H1 (cell line): ENCODE measurements around the gene ZNF226. TPM values are rescaled to one million over a fixed set of nuclear protein-coding genes. Genes with fewer than 3 reads are reported as not detected.

Experiments
- CTCF ChIA-PET: fragments of 300-600 bp; sonication (Branson Sonifier 250); formaldehyde crosslinking; loops from one replicate; lab custom pipeline; 2021; ENCODE audit not compliant: partially characterized antibody; lab: Charles Lee
- POLR2A ChIA-PET: fragments of 300-600 bp; sonication (Branson Sonifier 250); formaldehyde crosslinking; loops from one replicate; lab custom pipeline; 2021; ENCODE audit warnings: inconsistent platforms; ENCODE audit not compliant: partially characterized antibody; lab: Charles Lee
- DNase-seq, 2 experiments: peaks; one replicate each; pipeline versions ENCODE4 v3.0.0 to v3.0.0-alpha.2; 2010 to 2022; ENCODE audit warnings: low spot score in 2 of 2, low read depth in 1 of 2, mixed read lengths in 1 of 2
- FAIRE-seq: peaks from 2 replicates; lab custom pipeline; 2011; peaks lifted over from hg19 to GRCh38; lab: Jason Lieb, UNC
- H2AFZ ChIP-seq: 2 replicates; pipeline ENCODE4 v1.8.1; 2012; ENCODE audit warnings: low read length, inconsistent platforms
- H2AK5ac ChIP-seq: 2 replicates; pipeline ENCODE4 v1.6.1; 2013; ENCODE audit warnings: low read depth, low read length
- H2BK120ac ChIP-seq: replicated peaks from 2 replicates; pipeline ENCODE3; 2013; ENCODE audit warnings: low read depth, low read length, inconsistent platforms
- H2BK12ac ChIP-seq: 2 replicates; pipeline ENCODE4 v1.6.1; 2013; ENCODE audit warnings: low read depth, low read length
- H2BK15ac ChIP-seq: 2 replicates; pipeline ENCODE4 v1.6.1; 2013; ENCODE audit warnings: low read length
- H2BK20ac ChIP-seq: 2 replicates; pipeline ENCODE4 v1.6.1; 2013; ENCODE audit warnings: low read length
- H2BK5ac ChIP-seq: 2 replicates; pipeline ENCODE4 v1.6.1; 2013; ENCODE audit warnings: low read depth, low read length
- H3K14ac ChIP-seq: 2 replicates; pipeline ENCODE4 v1.6.1; 2013; ENCODE audit warnings: inconsistent platforms; ENCODE audit not compliant: insufficient read length
- H3K18ac ChIP-seq: 2 replicates; pipeline ENCODE4 v1.6.1; 2013; ENCODE audit warnings: low read length; ENCODE audit errors: extremely low read depth
- H3K23ac ChIP-seq: 2 replicates; pipeline ENCODE4 v1.6.1; 2013; ENCODE audit warnings: inconsistent platforms; ENCODE audit not compliant: insufficient read length
- H3K23me2 ChIP-seq: 2 replicates; pipeline ENCODE4 v1.6.1; 2013; ENCODE audit warnings: low read depth, low read length
- H3K27ac ChIP-seq: 2 replicates; pipeline ENCODE4 v1.6.1; 2011; ENCODE audit warnings: low read depth, low read length, inconsistent platforms
- H3K27me3 ChIP-seq, 4 experiments: replicated peaks in 1 of 4; 1 replicate in 1 of 4; 2 replicates in 3 of 4; pipeline versions ENCODE4 v1.6.1 to v1.8.1; 2011 to 2013; ENCODE audit warnings: low read length in 3 of 4, mild to moderate bottlenecking in 3 of 4, inconsistent platforms in 2 of 4, mixed read lengths in 2 of 4, moderate library complexity in 1 of 4; ENCODE audit not compliant: control insufficient read depth in 3 of 4, insufficient read depth in 3 of 4; ENCODE audit errors: extremely low read depth in 1 of 4
- H3K36me3 ChIP-seq, 4 experiments: 2 replicates each; pipeline versions ENCODE4 v1.6.1 to v1.8.1; 2011 to 2013; ENCODE audit warnings: mild to moderate bottlenecking in 4 of 4, low read length in 3 of 4, moderate library complexity in 2 of 4, control low read depth in 1 of 4, inconsistent platforms in 1 of 4; ENCODE audit not compliant: insufficient read depth in 4 of 4, control insufficient read depth in 2 of 4
- H3K4ac ChIP-seq: replicated peaks from 2 replicates; pipeline ENCODE3; 2013; ENCODE audit warnings: low read length, low read depth, mixed read lengths, inconsistent platforms; ENCODE audit not compliant: insufficient read length
- H3K4me1 ChIP-seq, 4 experiments: replicated peaks in 1 of 4; 1 replicate in 1 of 4; 2 replicates in 3 of 4; pipeline versions ENCODE4 v1.6.1 to v1.8.1; 2011 to 2013; ENCODE audit warnings: low read length in 3 of 4, inconsistent platforms in 2 of 4, mixed read lengths in 1 of 4; ENCODE audit not compliant: insufficient read depth in 4 of 4, control insufficient read depth in 3 of 4
- H3K4me2 ChIP-seq, 2 experiments: 2 replicates each; pipeline versions ENCODE4 v1.6.1 to v1.8.1; 2011 to 2013; ENCODE audit warnings: low read depth in 2 of 2, low read length in 2 of 2, control low read depth in 1 of 2, inconsistent platforms in 1 of 2, mild to moderate bottlenecking in 1 of 2; ENCODE audit not compliant: insufficient read depth in 1 of 2
- H3K4me3 ChIP-seq, 4 experiments: fragments of 200-600, 300-600 bp in 1 of 4; sonication (generic), shearing (Covaris generic), sonication (Bioruptor Twin) in 1 of 4; 2 replicates each; pipeline versions ENCODE4 v1.5.1 to v1.8.1; 2011 to 2016; ENCODE audit warnings: low read length in 4 of 4, low read depth in 3 of 4, control low read depth in 2 of 4, inconsistent platforms in 2 of 4, mild to moderate bottlenecking in 2 of 4, mixed read lengths in 1 of 4, moderate library complexity in 1 of 4; ENCODE audit not compliant: insufficient read depth in 2 of 4; ENCODE audit errors: extremely low read depth in 1 of 4
- H3K56ac ChIP-seq: replicated peaks from 2 replicates; pipeline ENCODE3; 2013; ENCODE audit warnings: low read depth, mild to moderate bottlenecking, mixed read lengths, low read length, inconsistent platforms; ENCODE audit not compliant: insufficient read length
- H3K79me1 ChIP-seq: 2 replicates; pipeline ENCODE4 v1.6.1; 2013; ENCODE audit warnings: low read depth, low read length, control low read depth
- H3K79me2 ChIP-seq, 2 experiments: 2 replicates each; pipeline versions ENCODE4 v1.6.1 to v1.8.1; 2012 to 2013; ENCODE audit warnings: low read length in 2 of 2, mild to moderate bottlenecking in 2 of 2, inconsistent platforms in 1 of 2; ENCODE audit not compliant: insufficient read depth in 2 of 2, control insufficient read depth in 1 of 2
- H3K9ac ChIP-seq, 4 experiments: replicated peaks in 1 of 4; 1 replicate in 1 of 4; 2 replicates in 3 of 4; pipeline versions ENCODE4 v1.6.1 to v1.8.1; 2011 to 2013; ENCODE audit warnings: low read depth in 3 of 4, low read length in 3 of 4, control low read depth in 2 of 4, mild to moderate bottlenecking in 2 of 4, moderate library complexity in 2 of 4, inconsistent platforms in 1 of 4; ENCODE audit errors: extremely low read depth in 1 of 4
- H3K9me3 ChIP-seq, 2 experiments: 2 replicates each; pipeline versions ENCODE4 v1.6.1 to v1.8.1; 2012 to 2013; ENCODE audit warnings: mild to moderate bottlenecking in 2 of 2, moderate library complexity in 2 of 2, control low read depth in 1 of 2, inconsistent platforms in 1 of 2, low read depth in 1 of 2, low read length in 1 of 2, mixed read lengths in 1 of 2; ENCODE audit not compliant: insufficient read depth in 2 of 2
- H4K20me1 ChIP-seq, 2 experiments: replicated peaks in 1 of 2; 2 replicates each; pipeline versions ENCODE3 to v1.8.1; 2011 to 2013; ENCODE audit warnings: inconsistent platforms in 2 of 2, low read length in 2 of 2, mild to moderate bottlenecking in 1 of 2; ENCODE audit not compliant: insufficient read depth in 2 of 2, control insufficient read depth in 1 of 2
- H4K5ac ChIP-seq: 2 replicates; pipeline ENCODE4 v1.6.1; 2013; ENCODE audit warnings: low read length, low read depth, mixed read lengths, inconsistent platforms; ENCODE audit not compliant: insufficient read length
- H4K8ac ChIP-seq: 2 replicates; pipeline ENCODE4 v1.8.0; 2013; ENCODE audit warnings: mild to moderate bottlenecking, moderate library complexity, low read length, inconsistent platforms; ENCODE audit not compliant: insufficient read depth; ENCODE audit errors: extremely low read depth
- H4K91ac ChIP-seq: replicated peaks from 2 replicates; pipeline ENCODE3; 2013; ENCODE audit warnings: low read length, mixed read lengths, inconsistent platforms; ENCODE audit not compliant: insufficient read length
- CHD2 ChIP-seq: IDR thresholded peaks from 2 replicates; pipeline ENCODE4 v1.6.1; 2012; ENCODE audit warnings: low read length, improper control_type of control experiment
- RNF2 ChIP-seq: fragments of 200-900, 300-1000 bp; sonication (generic); IDR thresholded peaks from 2 replicates; pipeline ENCODE4 v1.7.1; 2016; ENCODE audit warnings: borderline replicate concordance, low read depth, mild to moderate bottlenecking, antibody characterized with exemption, low read length; ENCODE audit not compliant: poor library complexity, severe bottlenecking; ENCODE audit errors: missing control alignments
- SIN3A ChIP-seq, 2 experiments: IDR thresholded peaks in 1 of 2; conservative IDR thresholded peaks in 1 of 2; 2 replicates each; pipeline ENCODE4 v1.6.1; 2011 to 2012; ENCODE audit warnings: low read length in 2 of 2, improper control_type of control experiment in 1 of 2, low read depth in 1 of 2, mild to moderate bottlenecking in 1 of 2
- SP1 ChIP-seq: IDR thresholded peaks from 2 replicates; pipeline ENCODE4 v1.6.1; 2011; ENCODE audit warnings: low read depth, low read length
- SP2 ChIP-seq: IDR thresholded peaks from 2 replicates; pipeline ENCODE4 v1.6.1; 2012; ENCODE audit warnings: mild to moderate bottlenecking, low read length, inconsistent platforms
- TCF12 ChIP-seq: IDR thresholded peaks from 2 replicates; pipeline ENCODE4 v1.6.1; 2011; ENCODE audit warnings: low read depth, mild to moderate bottlenecking, low read length
- polyA plus RNA-seq, 7 experiments: library from polyadenylated mRNA; depleted of rRNA in 3 of 7; stranded (reverse) in 5 of 7; unstranded in 2 of 7; fragments of >200 nt in 5 of 7; fragments of 200-250 nt in 2 of 7; gene quantifications; 1 replicate in 5 of 7; 2 replicates in 1 of 7; 4 replicates in 1 of 7; pipeline versions ENCODE4 v1.2.1 to v1.2.3, GENCODE V29; 2011 to 2013; ENCODE audit warnings: missing spikeins in 2 of 7, mixed read lengths in 2 of 7
- total RNA-seq: library from RNA; stranded (reverse); fragmentation: NEBNext Ultra II Directional; extraction: Animal tissue kit (Norgen Biotek cat#: 25700); gene quantifications from 2 replicates; pipeline ENCODE4 v1.2.1, GENCODE V29; 2021

The ZNF226 gene
- total and polyA plus RNA-seq, 2 of the 8 experiments (the other 6 are each of a cell fraction or from before 2014, with no cell fraction given): 4.1 to 18.3 TPM

- CTCF ChIA-PET: no interaction called here
- Histone ChIP-seq H2BK5ac (no peak overlapping the region), H3K56ac (no peak overlapping the region), H3K14ac (no peak overlapping the region), H3K79me1 (no peaks in the 10 kb centered on the region), H3K27me3 (no peaks in the 10 kb centered on the region), H3K4ac (no peak overlapping the region), H4K8ac (no peak overlapping the region), H2AK5ac (no peak overlapping the region), H3K9ac (no peak overlapping the region), H2BK15ac (no peak overlapping the region), H3K9me3 (peaks cover 3 to 13% of the 10 kb centered on the region in 2 experiments; a peak in 3 of 4 replicates), H4K20me1 (no peaks in the 10 kb centered on the region), H3K18ac (no peak overlapping the region), H3K36me3 (no peaks in the 10 kb centered on the region), H3K4me3 (no peak overlapping the region), H4K91ac (no peak overlapping the region), H3K23me2 (peaks cover 2% of the 10 kb centered on the region; the same call in 1 of the 2 replicates), H2AFZ (no peak overlapping the region), H3K27ac (no peak overlapping the region), H3K4me2 (no peak overlapping the region), H2BK120ac (no peak overlapping the region), H4K5ac (no peak overlapping the region), H3K4me1 (no peaks in the 10 kb centered on the region), H3K79me2 (no peaks in the 10 kb centered on the region)
- FAIRE-seq (no peak), DNase-seq (no peak)
- POLR2A ChIA-PET: no interaction called here
- TF ChIP-seq SP1 (no peak), CHD2 (no peak), TCF12 (no peak), SIN3A (conservative IDR thresholded peaks at IDR 0.05 in 1 of 2, IDR thresholded peaks at IDR 0.05 in 1 of 2; ENCODE audit: low read depth in 1 of 2, low read length in 2 of 2) (no peak), RNF2 (no peak), SP2 (no peak)
- TF ChIP-seq, all 59 proteins: peak for 0
- Histone ChIP-seq H2BK12ac (no peak overlapping the region), H2BK20ac (no peak overlapping the region), H3K23ac (no peak overlapping the region)
Observed at GRCh38 chr19:44196772-44197171, 31.9 kb downstream of the ZNF226 start.
